Esophagus mucosa (tissue), 1 donor: ENCODE data around the gene CACNA1D. TPM values are rescaled to one million over a fixed set of nuclear protein-coding genes. Genes with fewer than 3 reads are reported as not detected.
"Not testable (repeated sequence)": the region's sequence is repeated elsewhere in the genome, so short reads cannot be mapped to it uniquely, and the experiment has no call there.

Experiments used
- ATAC-seq: fragments of 200-7000 bp; cut with Tn5 transposase; one replicate; pipeline ENCODE4 v1.9.1; 2020
- total RNA-seq: library from RNA; stranded (reverse); gene quantifications from one replicate; pipeline ENCODE4 v1.2.4, GENCODE V29; 2023
- donor health status: DM: yes; HTN: yes; CAD: no.

The CACNA1D gene
- 0.52 TPM for total RNA-seq

GRCh38 chr3:53493963-53494791 is at the start of gene CACNA1D:
Gene CACNA1D, plus strand, starts transcription at chr3:53494611. Its CDS starts 556 bp downstream, at chr3:53495167.
- ATAC-seq, result peak; percentile 69

GRCh38 chr3:53457068-53457467 is 37.3 kb upstream of the CACNA1D start:
- ATAC-seq, result no peak

- no peak for ATAC-seq
These were observed 34.1 kb upstream of the CACNA1D start for GRCh38 chr3:53460326-53460725.

- ATAC-seq, result no peak
These were observed 30.0 kb upstream of the CACNA1D start for GRCh38 chr3:53464424-53464823.

- ATAC-seq, result not testable (repeated sequence)
These were observed 24.7 kb upstream of the CACNA1D start for GRCh38 chr3:53469758-53470157.

GRCh38 chr3:53473422-53473821 is 21.0 kb upstream of the CACNA1D start:
- no peak for ATAC-seq

GRCh38 chr3:53476372-53476771 is 18.0 kb upstream of the CACNA1D start:
- not testable (repeated sequence) for ATAC-seq

GRCh38 chr3:53477689-53478088 is 16.7 kb upstream of the CACNA1D start:
- ATAC-seq, result not testable (repeated sequence)

- no peak for ATAC-seq
These were observed 16.1 kb upstream of the CACNA1D start for GRCh38 chr3:53478166-53478830.

- ATAC-seq, result no peak
These were observed 15.3 kb upstream of the CACNA1D start for GRCh38 chr3:53478921-53479664.

GRCh38 chr3:53482227-53482626 is 12.2 kb upstream of the CACNA1D start:
- no peak for ATAC-seq

GRCh38 chr3:53483821-53484220 is 10.6 kb upstream of the CACNA1D start:
- ATAC-seq, result no peak

- ATAC-seq, result no peak
These were observed 9.4 kb upstream of the CACNA1D start for GRCh38 chr3:53484984-53485383.

GRCh38 chr3:53485675-53486403 is 8.6 kb upstream of the CACNA1D start:
- ATAC-seq, result no peak

GRCh38 chr3:53486961-53487654 is 7.3 kb upstream of the CACNA1D start:
- ATAC-seq, result no peak

- no peak for ATAC-seq
These were observed 5.0 kb upstream of the CACNA1D start for GRCh38 chr3:53489386-53489785.

GRCh38 chr3:53489787-53490458 is 4.5 kb upstream of the CACNA1D start:
- no peak for ATAC-seq

- no peak for ATAC-seq
These were observed 3.9 kb upstream of the CACNA1D start for GRCh38 chr3:53490459-53490968.

- ATAC-seq, result no peak
These were observed 3.1 kb upstream of the CACNA1D start for GRCh38 chr3:53491276-53491675.

- no peak for ATAC-seq
These were observed 832 bp upstream of the CACNA1D start for GRCh38 chr3:53493595-53493962.

GRCh38 chr3:53495146-53495519 is 722 bp downstream of the CACNA1D start:
- peak; percentile 12 for ATAC-seq
